GM23248 (cell line): Measurements from ENCODE around the gene NUP133.

Experiments
- EZH2 ChIP-seq: fragments of 200-600 bp; sonication (generic); IDR thresholded peaks from 2 replicates; pipeline ENCODE4 v1.6.1; 2018; ENCODE audit warnings: antibody characterized with exemption, mild to moderate bottlenecking; ENCODE audit not compliant: insufficient read depth, poor library complexity, severe bottlenecking
- EZH2phosphoT487 ChIP-seq: fragments of 200-600 bp; sonication (generic); IDR thresholded peaks from 2 replicates; pipeline ENCODE4 v1.6.1; 2018; ENCODE audit warnings: antibody characterized with exemption, moderate library complexity, mild to moderate bottlenecking, low read depth; ENCODE audit not compliant: insufficient read depth

GRCh38 chr1:229436201-229436600 is 71.9 kb downstream of the NUP133 start:
- TF ChIP-seq EZH2 (no peak), EZH2phosphoT487 (no peak)
